Measurements from ENCODE around the gene NDUFS6. TPM values are rescaled to one million over a fixed set of nuclear protein-coding genes. Genes with fewer than 3 reads are reported as not detected.

NDUFS6 gene
- total RNA-seq, 1 donor from 2014 or later = 40.3 TPM

DNA sequence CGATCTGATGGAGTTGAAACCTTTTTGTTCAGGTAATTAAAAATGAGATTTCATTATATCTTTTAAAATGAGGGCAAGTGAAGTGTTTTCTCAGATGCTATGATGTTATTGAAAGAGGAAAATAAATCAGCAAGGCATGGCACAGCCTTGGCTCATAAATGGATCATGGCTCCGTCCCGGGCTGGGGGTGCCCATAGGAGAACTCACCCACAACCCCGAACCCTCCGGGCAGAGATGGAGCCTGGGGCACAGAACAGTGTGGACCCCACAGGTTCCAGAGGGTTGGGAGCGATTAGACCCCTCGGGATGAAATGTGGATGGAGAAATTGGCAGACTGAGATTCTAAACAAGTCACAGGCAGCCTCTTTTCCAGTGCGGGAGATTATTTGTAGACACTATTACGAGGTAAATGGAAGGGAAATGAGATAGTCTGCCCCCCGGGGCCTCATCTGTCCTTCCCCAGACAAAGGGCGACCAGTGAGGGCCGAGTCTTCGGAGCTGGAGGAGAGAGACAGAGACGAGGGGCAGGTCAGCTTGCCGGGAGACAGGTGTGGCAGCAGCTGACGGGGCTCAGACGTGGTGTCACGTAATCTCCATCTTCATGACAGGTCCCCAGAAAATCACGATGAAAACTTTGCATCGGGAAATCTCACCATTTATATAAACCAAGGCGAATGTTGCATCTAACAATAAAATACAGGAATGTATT lies 33.7 kb downstream of the NDUFS6 start:
- Mint-ChIP-seq H3K36me3 (ENCODE audit: unreplicated experiment) (no peaks in the 10 kb centered on the region), H3K4me3 (ENCODE audit: unreplicated experiment) (no peak overlapping the region), H3K27ac (ENCODE audit: unreplicated experiment) (no peak overlapping the region), H3K4me1 (ENCODE audit: low read depth, unreplicated experiment) (peaks cover 24% of the 10 kb centered on the region), H3K27me3 (ENCODE audit: unreplicated experiment) (peaks cover 5% of the 10 kb centered on the region), H3K9me3 (ENCODE audit: unreplicated experiment) (no peaks in the 10 kb centered on the region)
- TF ChIP-seq, protein P1, sequence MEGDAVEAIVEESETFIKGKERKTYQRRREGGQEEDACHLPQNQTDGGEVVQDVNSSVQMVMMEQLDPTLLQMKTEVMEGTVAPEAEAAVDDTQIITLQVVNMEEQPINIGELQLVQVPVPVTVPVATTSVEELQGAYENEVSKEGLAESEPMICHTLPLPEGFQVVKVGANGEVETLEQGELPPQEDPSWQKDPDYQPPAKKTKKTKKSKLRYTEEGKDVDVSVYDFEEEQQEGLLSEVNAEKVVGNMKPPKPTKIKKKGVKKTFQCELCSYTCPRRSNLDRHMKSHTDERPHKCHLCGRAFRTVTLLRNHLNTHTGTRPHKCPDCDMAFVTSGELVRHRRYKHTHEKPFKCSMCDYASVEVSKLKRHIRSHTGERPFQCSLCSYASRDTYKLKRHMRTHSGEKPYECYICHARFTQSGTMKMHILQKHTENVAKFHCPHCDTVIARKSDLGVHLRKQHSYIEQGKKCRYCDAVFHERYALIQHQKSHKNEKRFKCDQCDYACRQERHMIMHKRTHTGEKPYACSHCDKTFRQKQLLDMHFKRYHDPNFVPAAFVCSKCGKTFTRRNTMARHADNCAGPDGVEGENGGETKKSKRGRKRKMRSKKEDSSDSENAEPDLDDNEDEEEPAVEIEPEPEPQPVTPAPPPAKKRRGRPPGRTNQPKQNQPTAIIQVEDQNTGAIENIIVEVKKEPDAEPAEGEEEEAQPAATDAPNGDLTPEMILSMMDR (IDR thresholded peaks at IDR 0.05; ENCODE audit: partially characterized antibody, unreplicated experiment) = no peak
- DNase-seq = no peak

DNA sequence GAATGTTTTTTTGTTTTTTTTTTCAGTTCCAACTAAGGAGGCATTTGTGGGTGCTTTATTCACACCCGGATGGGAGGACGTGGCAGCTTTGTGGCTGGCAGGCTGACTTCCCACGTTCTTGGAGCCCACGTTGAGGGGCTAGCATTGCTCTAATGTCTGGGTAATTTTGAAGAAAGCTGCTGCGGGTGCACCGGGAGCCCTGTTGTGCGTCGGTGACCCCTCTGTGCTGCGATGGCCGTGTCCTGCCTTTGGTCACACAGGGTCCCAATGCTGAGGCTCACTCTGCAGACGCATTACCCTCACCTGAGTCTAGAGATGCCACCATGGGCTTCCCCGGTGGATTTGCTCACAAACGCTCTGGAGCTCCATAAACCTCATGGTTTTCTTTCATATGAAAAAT lies 34.2 kb downstream of the NDUFS6 start:
- DNase-seq = no peak
- Mint-ChIP-seq H3K9me3 (ENCODE audit: unreplicated experiment) (no peaks in the 10 kb centered on the region), H3K27me3 (ENCODE audit: unreplicated experiment) (peaks cover 5% of the 10 kb centered on the region)

DNA sequence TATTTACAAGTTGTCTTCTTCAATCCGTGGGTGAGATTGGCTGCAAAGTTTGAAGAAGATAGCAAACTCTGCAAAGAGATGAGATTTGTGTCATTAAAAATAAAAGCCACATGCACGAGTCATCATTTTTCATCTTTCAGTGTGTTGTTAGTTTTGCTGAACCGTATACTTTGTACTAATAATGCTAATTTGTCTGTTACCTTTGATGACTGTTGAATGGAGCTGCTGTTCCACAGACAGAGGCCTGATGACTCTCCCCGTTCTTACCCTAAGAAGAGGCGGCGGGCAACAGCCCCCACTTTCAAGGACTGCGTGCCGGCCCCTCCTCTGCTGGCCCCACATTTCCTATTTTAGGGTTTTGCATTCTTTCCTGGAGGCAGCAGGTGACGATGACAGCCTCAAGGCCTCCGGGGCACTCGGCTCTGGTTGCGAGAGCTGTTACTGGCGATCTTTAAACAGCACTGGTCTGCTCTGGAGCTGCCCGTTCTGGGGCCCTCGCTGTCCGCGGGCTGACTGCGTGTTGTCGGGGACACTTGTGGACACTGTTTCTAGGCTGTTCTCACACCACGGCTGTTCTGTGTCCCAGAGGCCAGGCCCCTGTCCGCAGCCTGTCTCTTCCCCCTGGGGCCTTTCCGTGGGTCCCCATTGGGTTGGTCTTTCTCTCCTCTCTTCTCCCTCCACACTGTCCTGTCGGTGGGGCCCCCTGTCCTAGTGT lies 35.1 kb downstream of the NDUFS6 start:
- no peak overlapping the region for H3K4me3 Mint-ChIP-seq (ENCODE audit: unreplicated experiment)
- H3K27me3 Mint-ChIP-seq (ENCODE audit: unreplicated experiment) = peaks cover 5% of the 10 kb centered on the region
- no peaks in the 10 kb centered on the region for H3K36me3 Mint-ChIP-seq (ENCODE audit: unreplicated experiment)
- no peak for DNase-seq
- H3K9me3 Mint-ChIP-seq (ENCODE audit: unreplicated experiment) = no peaks in the 10 kb centered on the region
- TF ChIP-seq, protein P1 (IDR thresholded peaks at IDR 0.05; ENCODE audit: partially characterized antibody, unreplicated experiment) = no peak
- H3K27ac Mint-ChIP-seq (ENCODE audit: unreplicated experiment) = no peak overlapping the region
- H3K4me1 Mint-ChIP-seq (ENCODE audit: low read depth, unreplicated experiment) = peaks cover 21% of the 10 kb centered on the region

More for the DNA sequence above, 34.2 kb downstream of the NDUFS6 start:
- TF ChIP-seq, protein P1 (IDR thresholded peaks at IDR 0.05; ENCODE audit: partially characterized antibody, unreplicated experiment) = no peak
- Mint-ChIP-seq H3K4me3 (ENCODE audit: unreplicated experiment) (no peak overlapping the region), H3K4me1 (ENCODE audit: low read depth, unreplicated experiment) (peaks cover 24% of the 10 kb centered on the region), H3K36me3 (ENCODE audit: unreplicated experiment) (no peaks in the 10 kb centered on the region), H3K27ac (ENCODE audit: unreplicated experiment) (no peak overlapping the region)

DNA sequence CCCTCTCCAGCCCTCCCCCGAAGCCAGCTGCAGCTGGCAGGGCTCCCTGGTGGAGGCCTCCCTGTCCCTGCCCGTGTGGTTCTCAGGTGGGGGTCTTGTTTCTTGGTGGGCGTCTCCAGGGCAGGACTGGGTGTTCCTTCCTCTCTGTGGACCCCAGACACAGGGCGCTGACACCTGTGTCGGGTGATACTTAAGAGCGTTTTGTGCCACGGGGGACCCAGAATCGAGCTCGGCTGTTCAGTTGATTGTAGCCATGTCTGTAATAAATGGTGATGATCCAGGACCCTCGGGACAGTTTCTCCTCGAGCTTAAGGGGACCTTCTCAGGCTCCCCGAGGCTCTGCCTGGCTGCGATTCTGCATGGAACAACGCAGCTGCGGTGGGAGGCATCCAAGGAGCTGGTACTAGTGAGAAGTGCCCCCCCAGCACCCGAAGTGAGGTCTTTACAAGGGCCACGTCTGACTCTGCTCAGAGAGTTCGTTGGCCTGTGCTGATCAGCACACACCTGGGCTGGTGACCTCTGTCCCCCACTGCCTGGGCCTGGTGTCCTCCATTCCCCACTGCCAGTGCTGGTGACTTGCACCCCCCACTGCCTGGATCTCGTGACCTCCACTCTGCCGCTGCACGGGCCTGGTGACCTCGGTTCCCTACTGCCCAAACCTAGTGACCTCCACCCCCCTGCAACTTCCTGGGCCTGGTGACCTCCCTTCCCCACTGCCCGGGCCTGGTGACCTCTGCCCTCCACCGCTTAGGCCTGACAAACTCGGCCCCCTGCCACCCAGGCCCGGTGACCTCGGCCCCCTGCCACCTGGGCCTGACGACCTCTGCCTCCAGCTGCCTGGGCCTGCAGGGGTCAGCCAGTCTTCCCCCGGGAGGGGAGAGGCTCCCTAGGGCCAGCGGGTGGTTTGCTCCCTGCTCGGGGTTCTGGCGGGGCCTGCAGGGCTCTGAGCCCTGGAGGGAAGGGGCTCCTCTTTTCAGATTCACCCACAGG lies 36.0 kb downstream of the NDUFS6 start:
- no peaks in the 10 kb centered on the region for H3K36me3 Mint-ChIP-seq (ENCODE audit: unreplicated experiment)
- H3K4me1 Mint-ChIP-seq (ENCODE audit: low read depth, unreplicated experiment) = peaks cover 15% of the 10 kb centered on the region
- H3K4me3 Mint-ChIP-seq (ENCODE audit: unreplicated experiment) = no peak overlapping the region
- H3K27me3 Mint-ChIP-seq (ENCODE audit: unreplicated experiment) = peaks cover 5% of the 10 kb centered on the region
- TF ChIP-seq, protein P1 (IDR thresholded peaks at IDR 0.05; ENCODE audit: partially characterized antibody, unreplicated experiment) = no peak
- DNase-seq = no peak
- H3K9me3 Mint-ChIP-seq (ENCODE audit: unreplicated experiment) = no peaks in the 10 kb centered on the region
- no peak overlapping the region for H3K27ac Mint-ChIP-seq (ENCODE audit: unreplicated experiment)

All from glutamatergic neuron (in vitro differentiated cells).